HG03469 (cell line): ENCODE results near the gene SKP1.
"Not testable (repeated sequence)": the region's sequence is repeated elsewhere in the genome, so short reads cannot be mapped to it uniquely, and the experiment has no call there.

Experiments
- ATAC-seq: cut with Tn5 transposase; IDR thresholded peaks from one replicate; pipeline ENCODE4 v1.9.1; 2021; ENCODE audit warnings: mild to moderate bottlenecking, moderate library complexity, moderate number of reproducible peaks; ENCODE audit not compliant: unreplicated experiment

Gene SKP1

GRCh38 chr5:134177369-134178095, 782 bp upstream of the SKP1 start:
- ATAC-seq = no peak

GRCh38 chr5:134175921-134176510, 734 bp downstream of the SKP1 start:
- no peak for ATAC-seq

GRCh38 chr5:134174841-134175839, 1.6 kb downstream of the SKP1 start:
- no peak for ATAC-seq

GRCh38 chr5:134171972-134172371, 4.8 kb downstream of the SKP1 start:
- ATAC-seq = no peak

GRCh38 chr5:134162592-134162991, 14.2 kb downstream of the SKP1 start:
- no peak for ATAC-seq

- no peak for ATAC-seq
Observed at GRCh38 chr5:134161513-134162395, 15.0 kb downstream of the SKP1 start.

- no peak for ATAC-seq
Observed at GRCh38 chr5:134153657-134154056, 23.1 kb downstream of the SKP1 start.

- ATAC-seq = no peak
Observed at GRCh38 chr5:134153241-134153640, 23.5 kb downstream of the SKP1 start.

- not testable (repeated sequence) for ATAC-seq
Observed at GRCh38 chr5:134152173-134152832, 24.4 kb downstream of the SKP1 start.

- ATAC-seq = no peak
Observed at GRCh38 chr5:134151723-134152122, 25.0 kb downstream of the SKP1 start.

GRCh38 chr5:134149571-134150303, 27.0 kb downstream of the SKP1 start:
- ATAC-seq = no peak

GRCh38 chr5:134148986-134149539, 27.7 kb downstream of the SKP1 start:
- no peak for ATAC-seq

- no peak for ATAC-seq
Observed at GRCh38 chr5:134148316-134148715, 28.4 kb downstream of the SKP1 start.

GRCh38 chr5:134146651-134147518, 29.9 kb downstream of the SKP1 start:
- no peak for ATAC-seq

GRCh38 chr5:134145779-134146581, 30.8 kb downstream of the SKP1 start:
- ATAC-seq = no peak

GRCh38 chr5:134145041-134145757, 31.6 kb downstream of the SKP1 start:
- no peak for ATAC-seq
